MM.1S (cell line): ENCODE results near the gene PSPN.

ENCODE experiments used
- CTCF ChIP-seq: fragments of 300-600 bp; sonication (generic); IDR thresholded peaks from 2 replicates; pipeline ENCODE4 v1.5.1; 2016; ENCODE audit warnings: antibody characterized with exemption, low read length, mixed read lengths
- EZH2 ChIP-seq: fragments of 300-600 bp; sonication (generic); optimal IDR thresholded peaks from 2 replicates; pipeline ENCODE3; 2017; ENCODE audit warnings: low read depth, mild to moderate bottlenecking, antibody characterized with exemption, low read length, mixed read lengths

GRCh38 chr19:6415591-6416190 lies 40.0 kb upstream of the PSPN start:
- TF ChIP-seq CTCF, result no peak
- no peak for TF ChIP-seq EZH2
